ENCODE results near the gene ZNF444.

GRCh38 chr19:56120371-56121179, 20.5 kb upstream of the ZNF444 start:
- no peak for TF ChIP-seq POLR2A (IDR thresholded peaks at IDR 0.05)
- peak; percentile 87 to 92 (median 90) for TF ChIP-seq POLR2AphosphoS5 (IDR thresholded peaks at IDR 0.05)
